Psoas muscle (tissue), 8 donors: ENCODE results near the gene OR1F1. TPM values are rescaled to one million over a fixed set of nuclear protein-coding genes. Genes with fewer than 3 reads are reported as not detected.

Source experiments
- ATAC-seq, 4 donors: fragments of 200-7000 bp; cut with Tn5 transposase; one replicate each; pipeline ENCODE4 v1.9.1; 2020; ENCODE audit warnings: moderate library complexity in 3 of 4, mild to moderate bottlenecking in 2 of 4
- DNase-seq, 2 donors: peaks; one replicate each; pipeline ENCODE4 v3.0.0-alpha.2; 2020
- H3K27ac ChIP-seq: fragments of 200-600 bp; one replicate; pipeline ENCODE4 v1.8.0; 2022
- H3K27me3 ChIP-seq, 3 donors: fragments of 200-600 bp in 1 of 3; one replicate each; pipeline versions ENCODE4 v1.6.1 to v1.8.0; 2013 to 2022; ENCODE audit warnings: low read length in 2 of 3, mild to moderate bottlenecking in 2 of 3, moderate library complexity in 1 of 3; ENCODE audit not compliant: insufficient read depth in 3 of 3
- H3K36me3 ChIP-seq, 2 donors: fragments of 200-600 bp in 1 of 2; one replicate each; pipeline versions ENCODE4 v1.6.1 to v1.8.0; 2013 to 2022; ENCODE audit warnings: low read depth in 1 of 2, mild to moderate bottlenecking in 1 of 2, moderate library complexity in 1 of 2; ENCODE audit not compliant: insufficient read depth in 1 of 2
- H3K4me1 ChIP-seq: fragments of 200-600 bp; one replicate; pipeline ENCODE4 v1.8.0; 2022
- H3K4me3 ChIP-seq: fragments of 200-600 bp; one replicate; pipeline ENCODE4 v1.8.0; 2022; ENCODE audit warnings: mild to moderate bottlenecking
- H3K9me3 ChIP-seq: fragments of 200-600 bp; one replicate; pipeline ENCODE4 v1.8.0; 2022
- WGBS, 3 donors: extraction: QIAGEN DNeasy Blood & Tissue Kit; methylation state at CpG; one replicate each; pipeline versions ENCODE4 v1.1.6 to v1.1.7; 2013; 5-methylcytosine and 5-hydroxymethylcytosine counted together
- intact Hi-C, 2 donors: fragments of 100-400 bp; cut with DNase I; formaldehyde crosslinking; loops; one replicate each; pipeline versions ENCODE4 v1.11.0 to v1.14.2; 2022
- polyA plus RNA-seq, 3 donors: library from polyadenylated mRNA; stranded (reverse); fragments of 200-250 nt; gene quantifications; one replicate each; pipeline ENCODE4 v1.2.3, GENCODE V29; 2013
- total RNA-seq, 4 donors: library from RNA; stranded (reverse); fragmentation: NEBNext Ultra II Directional in 2 of 4; extraction: Animal tissue kit (Norgen Biotek cat#: 25700) in 2 of 4; gene quantifications; one replicate each; pipeline versions ENCODE4 v1.2.1 to v1.2.4, GENCODE V29; 2021 to 2023
- TF ChIP-seq, protein P1 (sequence below): fragments of 200-600 bp; IDR thresholded peaks from one replicate; pipeline ENCODE4 v1.8.0; 2022; ENCODE audit warnings: antibody characterized with exemption
- donor health status: healthy with polysubstance abuse.
- donor health status: DM: no; HTN: no; CAD: no; lungs with moderate emphysema.
- donor health status: Bipolar disorder and iron deficiency.
- donor health status: healthy.
- donor health status: DM: yes; HTN: yes; CAD: no.
- donor health status: DM: no; HTN: no; CAD: no.
- donor health status: DM: no; HTN: no; CAD: no.
- donor health status: DM: yes; HTN: yes; CAD: no.

The OR1F1 gene
- total and polyA plus RNA-seq, 7 donors, result not detected

DNA sequence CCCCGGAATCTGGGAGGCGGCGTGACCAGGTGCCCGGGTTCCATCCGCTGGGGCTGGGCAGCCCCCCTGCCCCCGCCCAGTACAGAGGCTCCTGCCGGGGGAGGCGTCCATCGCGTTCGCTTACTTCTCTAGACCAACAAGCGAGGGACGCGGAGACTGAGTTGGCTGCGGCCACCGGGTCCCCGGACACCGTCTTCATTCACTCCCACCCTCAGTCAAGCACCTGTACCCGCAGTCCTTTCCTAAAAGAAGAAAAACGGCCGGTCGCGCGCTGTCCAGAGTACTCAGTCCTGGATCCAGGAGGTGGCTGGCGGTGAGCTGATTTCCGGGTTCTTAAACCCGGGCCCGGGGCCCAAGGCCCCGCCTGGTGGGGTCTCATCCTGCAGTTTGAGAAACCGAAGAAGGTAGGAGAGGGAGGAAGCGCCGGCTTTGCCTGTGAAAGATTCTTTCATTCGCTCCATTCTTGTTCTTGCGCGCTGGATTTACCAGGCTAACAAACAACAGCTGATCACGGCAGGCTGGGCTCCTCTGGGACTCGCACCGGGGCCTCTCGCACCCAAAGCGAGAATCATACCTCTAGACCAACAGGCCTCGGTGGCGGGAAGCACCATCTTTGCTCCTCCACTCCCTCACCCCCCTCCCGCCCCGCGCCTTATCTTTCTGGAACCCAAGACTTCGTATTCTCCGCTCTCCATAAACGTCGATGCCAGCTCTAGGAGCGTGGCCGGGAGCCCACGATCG, 17.4 kb upstream of the OR1F1 start:
- intact Hi-C loops, result loop anchor here in 1 of 2 donors (2.0 kb wide), 1 partner anchor 112 kb away; no protein-coding TSS in a partner anchor
- Histone ChIP-seq H3K27ac (no peak overlapping the region), H3K4me3 (peak overlapping the region; percentile 47), H3K36me3 (no peaks in the 10 kb centered on the region), H3K27me3 (peaks cover 0 to 78% (median 37%) of the 10 kb centered on the region in 3 donors), H3K4me1 (peaks cover 17% of the 10 kb centered on the region), H3K9me3 (no peaks in the 10 kb centered on the region)
- DNase-seq, result no peak
- TF ChIP-seq, protein P1, sequence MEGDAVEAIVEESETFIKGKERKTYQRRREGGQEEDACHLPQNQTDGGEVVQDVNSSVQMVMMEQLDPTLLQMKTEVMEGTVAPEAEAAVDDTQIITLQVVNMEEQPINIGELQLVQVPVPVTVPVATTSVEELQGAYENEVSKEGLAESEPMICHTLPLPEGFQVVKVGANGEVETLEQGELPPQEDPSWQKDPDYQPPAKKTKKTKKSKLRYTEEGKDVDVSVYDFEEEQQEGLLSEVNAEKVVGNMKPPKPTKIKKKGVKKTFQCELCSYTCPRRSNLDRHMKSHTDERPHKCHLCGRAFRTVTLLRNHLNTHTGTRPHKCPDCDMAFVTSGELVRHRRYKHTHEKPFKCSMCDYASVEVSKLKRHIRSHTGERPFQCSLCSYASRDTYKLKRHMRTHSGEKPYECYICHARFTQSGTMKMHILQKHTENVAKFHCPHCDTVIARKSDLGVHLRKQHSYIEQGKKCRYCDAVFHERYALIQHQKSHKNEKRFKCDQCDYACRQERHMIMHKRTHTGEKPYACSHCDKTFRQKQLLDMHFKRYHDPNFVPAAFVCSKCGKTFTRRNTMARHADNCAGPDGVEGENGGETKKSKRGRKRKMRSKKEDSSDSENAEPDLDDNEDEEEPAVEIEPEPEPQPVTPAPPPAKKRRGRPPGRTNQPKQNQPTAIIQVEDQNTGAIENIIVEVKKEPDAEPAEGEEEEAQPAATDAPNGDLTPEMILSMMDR, result no peak
- ATAC-seq, result peak in 2 of 4 donors; percentile 23 to 40
- WGBS, 3 donors, result 2% methylated on average over 53 of the region's 53 CpGs

DNA sequence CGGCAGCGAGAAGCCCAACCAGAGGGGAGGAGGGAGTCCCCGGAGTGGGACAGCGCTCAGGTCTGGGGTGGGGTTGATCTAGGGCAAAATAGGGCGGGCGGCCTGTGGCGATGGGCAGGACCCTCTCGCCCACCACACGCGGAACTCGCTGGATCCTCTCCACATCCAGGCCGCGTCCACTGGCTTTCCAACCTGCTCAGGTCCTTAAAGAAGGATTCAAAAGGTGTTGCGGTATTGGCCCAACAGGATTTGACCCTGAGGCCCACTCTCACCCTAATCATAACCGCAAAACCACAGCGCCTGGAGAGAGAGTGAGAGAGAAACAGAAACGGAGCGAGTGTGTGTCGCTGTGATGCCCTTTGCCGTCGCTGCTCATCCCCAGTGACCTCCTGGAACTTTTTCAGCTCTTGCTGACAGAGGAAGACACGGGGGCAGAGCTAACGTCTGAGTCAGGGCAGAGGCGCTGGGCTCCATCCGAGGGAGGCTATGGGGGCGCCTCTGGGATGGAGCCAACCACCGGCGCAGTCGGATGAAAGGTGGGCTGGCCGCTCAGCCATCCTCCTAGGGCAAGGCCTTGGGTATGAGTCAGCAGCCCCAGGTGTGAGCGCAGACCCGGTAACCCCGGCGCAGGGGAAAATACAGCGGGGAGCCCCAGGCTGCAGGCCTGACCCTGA, 16.7 kb upstream of the OR1F1 start:
- DNase-seq, result no peak
- ATAC-seq, result peak in 2 of 4 donors; percentile 21 to 36
- Histone ChIP-seq H3K4me3 (peak overlapping the region; percentile 47), H3K4me1 (peaks cover 16% of the 10 kb centered on the region), H3K9me3 (no peaks in the 10 kb centered on the region), H3K27ac (no peak overlapping the region), H3K36me3 (no peaks in the 10 kb centered on the region), H3K27me3 (peaks cover 0 to 85% (median 37%) of the 10 kb centered on the region in 3 donors)
- 5 to 8% (median 7%) methylated on average over 35 of the region's 35 CpGs for WGBS, 3 donors
- intact Hi-C loops, result loop anchor here in 1 of 2 donors (2.0 kb wide), 1 partner anchor 113 kb away; no protein-coding TSS in a partner anchor
- TF ChIP-seq, protein P1, result no peak

DNA sequence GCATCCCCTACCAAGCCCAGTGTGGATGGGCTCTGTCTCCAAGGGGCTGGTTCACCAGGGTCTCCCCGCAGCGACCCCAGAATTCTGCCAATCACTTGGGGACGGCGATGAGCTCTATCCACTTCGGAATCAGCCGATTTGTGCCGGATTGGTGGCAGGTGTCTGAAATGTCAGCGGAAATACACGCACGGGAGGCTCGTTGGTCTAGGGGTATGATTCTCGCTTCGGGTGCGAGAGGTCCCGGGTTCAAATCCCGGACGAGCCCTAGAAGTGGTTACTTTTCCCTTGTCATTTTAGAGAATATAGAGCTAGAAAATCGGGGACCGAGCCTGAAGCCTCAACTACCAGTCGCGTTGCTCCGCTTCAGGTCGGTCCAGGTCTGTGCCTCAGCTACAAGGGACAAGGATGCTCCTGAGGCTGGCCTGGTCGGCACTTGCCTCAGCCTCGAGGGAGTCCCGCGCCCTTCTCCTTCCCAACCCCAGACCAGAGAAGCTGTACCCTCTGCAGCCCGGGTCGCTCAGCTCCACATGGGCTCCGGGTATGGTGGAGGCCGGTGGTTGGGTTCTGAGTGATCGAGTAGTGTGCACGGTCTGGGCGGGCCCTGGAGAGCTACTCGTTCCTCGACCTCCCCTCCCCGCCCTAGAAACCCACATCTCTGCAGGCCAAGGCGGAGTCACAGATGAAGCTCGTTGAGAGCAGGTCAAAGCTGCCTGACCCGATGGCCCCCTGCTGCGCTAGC, 16.0 kb upstream of the OR1F1 start:
- Histone ChIP-seq H3K4me3 (no peak overlapping the region), H3K27me3 (peaks cover 0 to 92% (median 40%) of the 10 kb centered on the region in 3 donors), H3K4me1 (peaks cover 16% of the 10 kb centered on the region), H3K9me3 (no peaks in the 10 kb centered on the region), H3K27ac (no peak overlapping the region), H3K36me3 (no peaks in the 10 kb centered on the region)
- no peak for ATAC-seq
- intact Hi-C loops, result loop anchor here in 1 of 2 donors (2.0 kb wide), 1 partner anchor 113 kb away; no protein-coding TSS in a partner anchor
- DNase-seq, result no peak
- WGBS, 3 donors, result 10% methylated on average over 40 to 41 of the region's 41 CpGs
- TF ChIP-seq, protein P1, result no peak

DNA sequence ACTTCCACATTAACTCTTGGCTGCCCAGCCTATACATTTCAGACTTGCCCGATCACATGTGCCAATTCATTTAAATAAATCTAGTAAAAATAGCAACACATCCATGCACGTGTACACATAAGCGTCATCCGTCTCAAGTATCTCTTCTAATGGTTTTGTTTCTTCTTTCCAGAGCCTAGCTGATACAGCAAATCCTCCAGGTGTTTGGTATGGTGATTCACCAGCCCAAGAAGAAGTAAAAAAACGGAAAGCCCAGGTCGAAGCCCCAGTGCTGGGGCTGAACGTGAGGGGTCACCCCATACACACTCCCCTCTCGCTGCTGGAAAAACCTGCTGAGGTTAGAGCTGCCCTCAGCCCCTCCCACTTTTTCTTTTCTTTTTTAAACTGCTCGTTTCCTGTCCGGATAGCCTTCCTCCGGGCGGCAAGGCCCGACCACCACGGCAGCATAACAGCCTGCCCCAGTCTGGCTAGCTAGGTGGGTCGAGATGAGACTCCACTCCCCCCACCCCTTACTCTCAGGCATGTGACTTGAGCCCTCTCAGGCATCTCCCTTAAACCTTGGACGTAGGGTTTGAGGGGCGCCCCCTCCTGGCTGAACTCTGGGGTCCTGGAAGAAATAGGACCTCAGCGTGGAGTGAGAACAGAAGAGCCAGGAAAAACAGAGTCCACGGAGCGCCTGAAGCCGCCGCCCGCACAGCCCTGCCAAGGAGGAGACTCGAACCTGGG, 13.9 kb upstream of the OR1F1 start:
- no peak overlapping the region for H3K4me3 ChIP-seq
- no peaks in the 10 kb centered on the region for H3K36me3 ChIP-seq
- ATAC-seq (no peak), DNase-seq (no peak)
- H3K4me1 ChIP-seq, result peaks cover 16% of the 10 kb centered on the region
- no peaks in the 10 kb centered on the region for H3K9me3 ChIP-seq
- TF ChIP-seq, protein P1, result no peak
- H3K27me3 ChIP-seq, result peaks cover 0 to 100% (median 42%) of the 10 kb centered on the region in 3 donors
- no peak overlapping the region for H3K27ac ChIP-seq
- intact Hi-C loops, result no loop called here
- WGBS, 3 donors, result 8 to 10% (median 9%) methylated on average over 24 of the region's 24 CpGs
